HepG2 (cell line): ENCODE data around the gene SMPX. TPM values are rescaled to one million over a fixed set of nuclear protein-coding genes. Genes with fewer than 3 reads are reported as not detected.

ENCODE experiments used
- ATAC-seq: fragments of 200-7000 bp; cut with Tn5 transposase; 3 replicates; pipeline ENCODE4 v1.9.1; 2020; ENCODE audit warnings: mild to moderate bottlenecking, moderate library complexity
- BruUV-seq: library from RNA; stranded (reverse); fragments of 400-500 nt; replicated peaks from 2 replicates; lab custom pipeline; 2021; lab: Mats Ljungman, UMichigan
- CTCF ChIA-PET: fragments of 300-600 bp; formaldehyde crosslinking; extraction: SDS; loops from one replicate; lab custom pipeline; 2021; ENCODE audit warnings: low total read pairs, inconsistent platforms, low intra/inter-chr PET ratio; lab: Yijun Ruan, JAX
- POLR2A ChIA-PET: fragments of 350-600 bp; sonication (Branson Sonifier 250); formaldehyde crosslinking; loops from one replicate; lab custom pipeline; 2020; ENCODE audit warnings: antibody characterized with exemption, inconsistent platforms; lab: Yijun Ruan, JAX
- DNase-seq: peaks from one replicate; pipeline ENCODE4 v3.0.0-alpha.2; 2015; ENCODE audit warnings: low spot score
- FAIRE-seq: peaks from 3 replicates; lab custom pipeline; 2011; peaks lifted over from hg19 to GRCh38; lab: Jason Lieb, UNC
- H2AFZ ChIP-seq: one replicate; pipeline ENCODE4 v1.6.1; 2011; ENCODE audit warnings: low read length, inconsistent platforms
- H3K27ac ChIP-seq: fragments of 300-600 bp; 3 replicates; pipeline ENCODE4 v1.8.0; 2011; ENCODE audit warnings: mixed run types, mild to moderate bottlenecking, mixed read lengths, low read length, inconsistent platforms; ENCODE audit not compliant: insufficient read depth; ENCODE audit errors: extremely low read length
- H3K27me3 ChIP-seq, 2 experiments: fragments of 200-600 bp in 1 of 2; 2 replicates in 1 of 2; 3 replicates in 1 of 2; pipeline versions ENCODE4 v1.6.0 to v1.8.0; 2011; ENCODE audit warnings: low read length in 2 of 2, mild to moderate bottlenecking in 2 of 2, moderate library complexity in 2 of 2, inconsistent platforms in 1 of 2; ENCODE audit not compliant: insufficient read depth in 2 of 2, control insufficient read depth in 1 of 2
- H3K36me3 ChIP-seq, 2 experiments: fragments of 200-600 bp in 1 of 2; replicated peaks in 1 of 2; 2 replicates in 1 of 2; 3 replicates in 1 of 2; pipeline versions ENCODE4 v1.5.1 to v1.8.0; 2011; ENCODE audit warnings: low read length in 2 of 2, inconsistent platforms in 1 of 2; ENCODE audit not compliant: insufficient read depth in 2 of 2, control insufficient read depth in 1 of 2
- H3K4me1 ChIP-seq: 2 replicates; pipeline ENCODE4 v1.5.1; 2012; ENCODE audit warnings: low read length, inconsistent platforms; ENCODE audit not compliant: insufficient read depth
- H3K4me2 ChIP-seq: 2 replicates; pipeline ENCODE4 v1.6.0; 2011; ENCODE audit warnings: low read depth, low read length, inconsistent platforms
- H3K4me3 ChIP-seq, 3 experiments: fragments of 200-600 bp in 1 of 3; sonication (generic), shearing (Covaris generic) in 1 of 3; replicated peaks in 1 of 3; 2 replicates each; pipeline ENCODE4 v1.5.1; 2011 to 2016; ENCODE audit warnings: low read length in 3 of 3, inconsistent platforms in 2 of 3, low read depth in 2 of 3, mild to moderate bottlenecking in 2 of 3, control low read depth in 1 of 3, mixed read lengths in 1 of 3; ENCODE audit not compliant: insufficient read depth in 1 of 3
- H3K79me2 ChIP-seq: one replicate; pipeline ENCODE4 v1.6.1; 2011; ENCODE audit warnings: low read length, inconsistent platforms; ENCODE audit not compliant: insufficient read depth
- H3K9ac ChIP-seq: 2 replicates; pipeline ENCODE4 v1.6.0; 2011; ENCODE audit warnings: mild to moderate bottlenecking, low read depth, low read length, inconsistent platforms; ENCODE audit not compliant: insufficient read depth
- H3K9me3 ChIP-seq: 2 replicates; pipeline ENCODE4 v1.5.1; 2012; ENCODE audit warnings: mild to moderate bottlenecking, low read length
- H4K20me1 ChIP-seq: 2 replicates; pipeline ENCODE4 v1.6.0; 2011; ENCODE audit warnings: inconsistent platforms, mild to moderate bottlenecking, low read length, moderate library complexity; ENCODE audit not compliant: insufficient read depth
- CTCF ChIP-seq: sonication (generic); formaldehyde crosslinking; IDR thresholded peaks from 2 replicates; pipeline ENCODE4 v1.5.0; 2020; ENCODE audit warnings: mild to moderate bottlenecking, missing genetic modification reagents, moderate library complexity
- ELF1 ChIP-seq: sonication (generic); formaldehyde crosslinking; IDR thresholded peaks from 2 replicates; pipeline ENCODE4 v1.4.0; 2020; ENCODE audit warnings: missing genetic modification reagents
- FOXA1 ChIP-seq, 2 experiments: fragments of 450-650 bp in 1 of 2; sonication (generic) in 1 of 2; formaldehyde crosslinking in 1 of 2; IDR thresholded peaks; 2 replicates each; pipeline versions ENCODE4 v1.4.0 to v1.6.1; 2016 to 2020; ENCODE audit warnings: missing genetic modification reagents in 1 of 2
- SMC3 ChIP-seq: IDR thresholded peaks from 2 replicates; pipeline ENCODE4 v1.6.1; 2011; ENCODE audit warnings: low read length, improper control_type of control experiment
- STAG1 ChIP-seq: sonication (generic); formaldehyde crosslinking; IDR thresholded peaks from 2 replicates; pipeline ENCODE4 v1.4.0; 2020; ENCODE audit warnings: missing genetic modification reagents
- TARDBP ChIP-seq: sonication (generic); formaldehyde crosslinking; IDR thresholded peaks from 2 replicates; pipeline ENCODE4 v1.8.0; 2022; ENCODE audit warnings: mild to moderate bottlenecking, missing genetic modification reagents
- ZBTB10 ChIP-seq: sonication (generic); formaldehyde crosslinking; IDR thresholded peaks from 2 replicates; pipeline ENCODE4 v1.4.0; 2020; ENCODE audit warnings: missing genetic modification reagents, borderline replicate concordance
- ZNF276 ChIP-seq: sonication (generic); formaldehyde crosslinking; IDR thresholded peaks from 2 replicates; pipeline ENCODE4 v1.4.0; 2020; ENCODE audit warnings: mild to moderate bottlenecking, low read depth, missing genetic modification reagents
- ZNF747 ChIP-seq: sonication (generic); formaldehyde crosslinking; IDR thresholded peaks from 2 replicates; pipeline ENCODE4 v1.8.1; 2023; ENCODE audit warnings: missing genetic modification reagents, mild to moderate bottlenecking, borderline replicate concordance
- WGBS: methylation state at CpG from one replicate; pipeline ENCODE4 v1.1.6; 2017; ENCODE audit warnings: low lambda C conversion rate; 5-methylcytosine and 5-hydroxymethylcytosine counted together
- in situ Hi-C: cut with HindIII; loops from 2 replicates; pipeline ENCODE4 v1.10.0; 2017; ENCODE audit warnings: low pct_unique_long_range_greater_than_20kb; ENCODE audit not compliant: extremely low pct_ligation_motif_present
- intact Hi-C: fragments of 100-400 bp; cut with micrococcal nuclease; formaldehyde crosslinking; loops from one replicate; pipeline ENCODE4 v1.10.0; 2022; ENCODE audit not compliant: unreplicated experiment
- polyA plus RNA-seq, 8 experiments: library from polyadenylated mRNA; depleted of rRNA in 3 of 8; stranded (reverse) in 7 of 8; unstranded in 1 of 8; fragments of >200 nt; fragmentation: Illumina TruSeq in 4 of 8; extraction: Trizol in 4 of 8; gene quantifications; 2 replicates each; pipeline versions ENCODE4 v1.2.1 to v1.2.3, GENCODE V29; 2011 to 2016; ENCODE audit warnings: low read depth in 4 of 8, missing spikeins in 1 of 8, mixed read lengths in 1 of 8; ENCODE audit not compliant: insufficient read depth in 1 of 8
- total RNA-seq, 5 experiments: library from RNA; depleted of rRNA; stranded (reverse); fragments of >200 nt; fragmentation: Illumina TruSeq; extraction: Trizol; gene quantifications; 2 replicates each; pipeline ENCODE4 v1.2.3, GENCODE V29; 2016; ENCODE audit warnings: low read depth in 1 of 5

Gene SMPX
- total and polyA plus RNA-seq, 2 of the 13 experiments (the other 11 are each of a cell fraction or from before 2014, with no cell fraction given) = 0.95 to 1.8 TPM

GRCh38 chrX:21745756-21746155 lies 12.2 kb downstream of the SMPX start:
- intact Hi-C loops = loop anchor here (5.0 kb wide), 1 partner anchor 38 kb away; no protein-coding TSS in a partner anchor
- POLR2A ChIA-PET = interaction anchor here (0.7 kb wide), 1 partner anchor 21 kb away, joined by 3 read pairs; no protein-coding TSS in a partner anchor
- H3K79me2 ChIP-seq = no peaks in the 10 kb centered on the region
- no peaks in the 10 kb centered on the region for H3K27me3 ChIP-seq
- H3K27ac ChIP-seq = no peak overlapping the region
- H2AFZ ChIP-seq = no peak overlapping the region
- H3K9me3 ChIP-seq = no peaks in the 10 kb centered on the region
- 61% methylated on average over 3 of the region's 4 CpGs for WGBS
- in situ Hi-C loops = loop anchor here (25.0 kb wide), 1 partner anchor 1208 kb away; no protein-coding TSS in a partner anchor
- CTCF ChIA-PET = interaction anchor here (0.8 to 0.9 kb wide), 2 partner anchors 25 to 38 kb away, joined by 3 read pairs; no protein-coding TSS in a partner anchor
- H3K4me1 ChIP-seq = peaks cover 26% of the 10 kb centered on the region
- no peak overlapping the region for H3K4me2 ChIP-seq
- no peak overlapping the region for H3K4me3 ChIP-seq
- TF ChIP-seq STAG1 (CRISPR knock-in tag) = peak; percentile 50
- no peak for TF ChIP-seq FOXA1 (IDR thresholded peaks at IDR 0.05)
- no peak for TF ChIP-seq FOXA1 (CRISPR knock-in tag; IDR thresholded peaks at IDR 0.05)
- peak; percentile 29; the same call in 1 of the 2 replicates for TF ChIP-seq SMC3
- peak; percentile 54 for TF ChIP-seq CTCF (CRISPR knock-in tag)
- peak; percentile 72 for FAIRE-seq
- H3K36me3 ChIP-seq = no peaks in the 10 kb centered on the region
- no peak for DNase-seq
- BruUV-seq = no TSS peak
- ATAC-seq = peak; percentile 38; the same call in 2 of the 3 replicates
- no peaks in the 10 kb centered on the region for H4K20me1 ChIP-seq
- H3K9ac ChIP-seq = no peak overlapping the region

- no peak for FAIRE-seq
- Histone ChIP-seq H3K27me3 (no peaks in the 10 kb centered on the region), H3K4me3 (no peak overlapping the region), H3K27ac (no peak overlapping the region), H3K36me3 (no peaks in the 10 kb centered on the region), H3K4me2 (no peak overlapping the region), H3K79me2 (no peaks in the 10 kb centered on the region), H3K9me3 (no peaks in the 10 kb centered on the region), H2AFZ (no peak overlapping the region), H3K4me1 (peaks cover 32% of the 10 kb centered on the region)
- in situ Hi-C loops = loop anchor here (25.0 kb wide), 1 partner anchor 1207 kb away; no protein-coding TSS in a partner anchor
- WGBS = 21% methylated on average over 1 of the region's 1 CpG
- POLR2A ChIA-PET = no interaction called here
- intact Hi-C loops = loop anchor here (5.0 kb wide), 1 partner anchor 37 kb away; no protein-coding TSS in a partner anchor
- DNase-seq = no peak
- no peak for TF ChIP-seq ZNF276 (CRISPR knock-in tag)
- TF ChIP-seq ZNF747 (CRISPR knock-in tag) = no peak
- no peak for TF ChIP-seq ZBTB10 (CRISPR knock-in tag)
- TF ChIP-seq ELF1 (CRISPR knock-in tag) = no peak
- TF ChIP-seq TARDBP (CRISPR knock-in tag) = no peak
- TF ChIP-seq, all 625 proteins: peak for 0
- no peak for ATAC-seq
- no TSS peak for BruUV-seq
- CTCF ChIA-PET = interaction anchor here (0.9 kb wide), 1 partner anchor 37 kb away, joined by 3 read pairs; no protein-coding TSS in a partner anchor
- Histone ChIP-seq H3K9ac (no peak overlapping the region), H4K20me1 (no peaks in the 10 kb centered on the region)
Observed at GRCh38 chrX:21744721-21745120, 13.2 kb downstream of the SMPX start.
